CD4-positive, alpha-beta T cell treated with Interleukin-4 for 4 hours (primary cell): Measurements from ENCODE around the gene SCAPER.

ENCODE experiments used
- DNase-seq: peaks from one replicate; pipeline ENCODE4 v3.0.0-alpha.2; 2020

Gene SCAPER

GRCh38 chr15:76386926-76387325 is 518.2 kb downstream of the SCAPER start:
- DNase-seq: no peak

- no peak for DNase-seq
Measured at GRCh38 chr15:76386178-76386577, 519.0 kb downstream of the SCAPER start.

DNA sequence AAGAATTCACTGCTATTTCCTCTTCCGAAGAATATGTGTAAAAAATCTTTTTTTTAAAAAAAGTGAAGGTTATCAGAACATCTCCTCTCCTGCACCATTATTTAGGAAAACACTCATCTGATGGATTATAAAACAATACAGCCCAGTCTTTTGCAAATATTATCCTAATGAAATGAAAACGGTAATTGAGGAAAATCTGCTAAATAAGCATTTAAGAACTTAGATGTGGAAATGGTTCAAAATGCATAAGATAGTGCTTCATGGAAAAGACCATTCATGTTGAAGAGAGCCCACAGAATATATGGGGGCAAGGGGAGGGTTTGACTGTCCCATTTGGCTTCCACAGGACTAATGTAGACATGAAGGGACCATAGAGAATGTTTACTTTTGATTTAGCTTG is 520.7 kb downstream of the SCAPER start:
- no peak for DNase-seq

DNA sequence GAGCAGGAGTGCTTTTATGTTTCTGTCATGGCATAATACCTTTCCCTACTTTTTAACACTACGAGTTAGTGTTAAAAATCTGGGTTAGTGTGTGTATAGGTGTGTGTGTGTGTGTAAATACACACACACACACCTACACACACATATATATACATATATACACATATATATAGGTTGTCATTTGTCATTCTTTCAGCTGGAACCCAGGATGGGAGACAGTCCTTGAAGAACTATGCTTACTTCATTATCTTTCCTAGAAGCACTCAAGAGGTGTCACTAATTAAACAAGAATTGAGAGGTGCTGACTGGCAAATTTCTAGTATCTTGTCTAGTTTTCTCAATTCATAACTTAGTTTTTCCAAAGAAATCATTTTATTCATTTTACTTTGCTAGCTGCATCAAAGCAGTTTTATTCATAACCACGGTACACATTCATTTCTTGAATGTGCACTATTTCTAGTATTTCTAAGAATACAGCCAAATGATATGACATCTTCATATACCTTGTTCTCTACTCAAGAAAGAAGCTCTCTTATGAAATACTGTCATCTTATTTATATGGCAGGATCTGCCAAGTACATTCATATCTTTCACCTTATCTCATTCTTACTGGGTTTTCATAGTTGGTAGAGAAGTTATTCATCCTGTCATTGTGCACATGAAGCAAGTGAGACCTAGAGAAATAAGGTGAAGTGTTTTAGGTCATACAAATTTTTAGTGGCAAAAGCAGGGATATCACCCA is 522.0 kb downstream of the SCAPER start:
- no peak for DNase-seq

DNA sequence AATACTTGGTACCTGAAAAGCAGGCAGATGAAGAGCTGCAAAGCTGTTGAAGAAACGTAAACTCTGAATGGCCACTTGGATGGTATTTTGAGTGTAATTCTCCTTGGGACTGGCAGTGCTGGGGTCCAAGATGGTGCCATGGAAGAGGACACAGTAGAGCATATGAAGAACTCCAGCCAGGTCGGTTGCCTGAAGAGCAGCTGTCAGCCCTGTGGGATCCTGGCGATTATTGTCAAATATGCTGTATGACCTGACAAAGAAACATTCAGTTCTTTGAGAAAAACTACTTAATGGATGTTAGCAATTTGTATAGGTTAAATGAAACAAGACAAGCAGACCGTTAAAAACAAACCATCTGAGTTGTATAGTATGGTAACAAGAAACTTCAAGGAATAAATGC is 523.8 kb downstream of the SCAPER start:
- no peak for DNase-seq

DNA sequence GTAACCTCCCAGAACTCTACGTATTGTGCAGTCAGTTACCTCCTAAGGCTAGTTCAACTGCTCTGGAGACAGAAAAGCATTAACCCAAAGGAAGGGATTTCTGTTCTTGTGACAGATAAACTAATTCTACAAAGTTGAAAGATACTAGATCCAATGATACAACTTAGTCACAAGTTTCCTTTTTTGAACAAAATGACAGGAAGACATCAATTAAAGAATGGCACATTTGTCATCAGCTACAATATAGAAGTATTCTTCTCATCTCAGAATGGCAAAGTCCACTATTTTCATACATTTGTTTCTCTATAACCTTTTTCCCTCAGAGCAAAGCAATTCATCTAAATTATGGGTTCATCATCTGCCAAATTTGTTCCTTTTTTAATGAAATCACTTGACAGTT is 524.9 kb downstream of the SCAPER start:
- DNase-seq: no peak

- no peak for DNase-seq
Measured at GRCh38 chr15:76378691-76379090, 526.4 kb downstream of the SCAPER start.

- no peak for DNase-seq
Measured at GRCh38 chr15:76377751-76378150, 527.4 kb downstream of the SCAPER start.

DNA sequence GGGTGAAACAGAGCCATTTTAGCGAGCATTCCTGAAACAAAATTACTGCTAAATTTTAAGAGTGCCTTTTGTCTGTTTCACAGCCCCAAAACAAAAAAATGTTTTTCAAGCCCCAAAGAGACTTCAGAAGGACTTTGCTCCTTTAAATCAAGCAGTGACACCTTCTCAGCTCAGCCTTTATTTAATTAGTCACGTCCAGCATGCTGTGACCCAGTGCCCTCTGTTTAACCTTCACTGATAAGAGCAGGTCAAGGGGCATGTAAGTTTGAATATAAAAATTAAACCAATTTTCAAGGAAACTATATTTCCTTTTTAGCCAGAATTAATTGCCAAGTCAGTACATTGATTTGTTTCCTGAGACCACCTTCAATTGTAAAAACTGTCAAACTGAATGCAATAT is 527.9 kb downstream of the SCAPER start:
- no peak for DNase-seq

GRCh38 chr15:76376816-76377215 is 528.3 kb downstream of the SCAPER start:
- no peak for DNase-seq

DNA sequence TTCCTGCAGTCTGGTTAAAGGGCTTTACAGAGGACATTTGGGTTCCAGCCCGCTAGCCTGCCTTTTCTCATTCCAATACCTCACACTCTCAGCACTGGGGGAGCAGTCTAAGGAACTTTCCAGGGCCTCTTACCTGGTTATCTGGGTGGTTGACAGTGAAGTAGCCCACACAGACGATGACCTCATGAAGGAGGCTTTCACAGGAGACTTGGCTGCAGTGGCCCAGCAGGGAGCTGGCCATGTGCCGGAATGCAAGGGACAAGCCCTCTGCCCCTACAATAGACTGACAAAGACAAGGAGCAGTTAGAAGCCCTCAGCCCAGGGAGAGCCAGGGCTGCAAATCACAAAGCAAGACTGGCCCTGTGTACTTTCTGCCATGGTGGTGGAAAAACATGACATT is 529.1 kb downstream of the SCAPER start:
- no peak for DNase-seq

DNA sequence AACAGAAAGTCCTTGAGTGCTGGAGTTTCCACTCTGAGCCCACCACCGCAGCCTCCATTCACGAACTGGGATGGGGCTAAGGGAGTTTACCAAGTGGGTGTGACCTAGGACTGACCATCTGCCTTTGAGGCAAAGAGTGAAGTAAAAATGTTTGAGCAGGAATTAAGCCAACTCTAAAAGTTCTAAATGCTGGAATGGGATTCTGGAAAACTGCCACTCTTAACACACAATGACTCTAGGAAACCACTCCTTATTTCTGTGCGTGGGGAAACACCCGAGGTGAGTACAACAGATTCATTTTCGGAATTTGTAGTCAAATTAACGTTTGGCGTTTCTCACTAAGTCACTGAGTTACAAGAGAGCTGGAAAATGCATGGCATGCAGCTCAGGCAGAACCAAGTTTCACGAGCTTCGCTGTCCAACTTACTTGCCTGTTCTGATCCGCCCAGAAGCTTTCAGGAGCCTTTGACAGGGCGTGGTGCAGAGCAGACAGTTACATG is 537.0 kb downstream of the SCAPER start:
- no peak for DNase-seq

DNA sequence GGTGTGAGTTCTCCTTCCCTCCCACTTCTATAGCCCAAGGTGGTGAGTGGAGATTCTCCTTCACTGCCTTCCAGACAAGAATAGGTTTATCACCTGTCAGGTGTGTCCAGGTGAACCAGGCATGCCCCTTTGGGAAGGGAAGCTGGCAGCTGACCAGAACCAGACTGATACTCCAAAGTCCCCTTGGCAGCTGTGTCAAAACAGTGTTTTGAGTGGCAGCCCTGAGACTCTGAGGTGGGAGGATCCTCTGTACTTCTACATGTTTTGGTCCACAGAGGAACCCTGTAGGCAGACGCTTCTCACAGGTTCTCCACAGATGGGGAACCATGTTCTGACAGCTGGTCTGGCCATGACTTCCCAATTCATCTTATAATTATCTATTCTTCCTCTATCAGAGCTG is 538.4 kb downstream of the SCAPER start:
- DNase-seq: no peak

- no peak for DNase-seq
Measured at GRCh38 chr15:76363251-76363650, 541.9 kb downstream of the SCAPER start.

GRCh38 chr15:76360416-76360815 is 544.7 kb downstream of the SCAPER start:
- no peak for DNase-seq

- no peak for DNase-seq
Measured at GRCh38 chr15:76359152-76359551, 546.0 kb downstream of the SCAPER start.

- DNase-seq: no peak
Measured at GRCh38 chr15:76358453-76358852, 546.7 kb downstream of the SCAPER start.

DNA sequence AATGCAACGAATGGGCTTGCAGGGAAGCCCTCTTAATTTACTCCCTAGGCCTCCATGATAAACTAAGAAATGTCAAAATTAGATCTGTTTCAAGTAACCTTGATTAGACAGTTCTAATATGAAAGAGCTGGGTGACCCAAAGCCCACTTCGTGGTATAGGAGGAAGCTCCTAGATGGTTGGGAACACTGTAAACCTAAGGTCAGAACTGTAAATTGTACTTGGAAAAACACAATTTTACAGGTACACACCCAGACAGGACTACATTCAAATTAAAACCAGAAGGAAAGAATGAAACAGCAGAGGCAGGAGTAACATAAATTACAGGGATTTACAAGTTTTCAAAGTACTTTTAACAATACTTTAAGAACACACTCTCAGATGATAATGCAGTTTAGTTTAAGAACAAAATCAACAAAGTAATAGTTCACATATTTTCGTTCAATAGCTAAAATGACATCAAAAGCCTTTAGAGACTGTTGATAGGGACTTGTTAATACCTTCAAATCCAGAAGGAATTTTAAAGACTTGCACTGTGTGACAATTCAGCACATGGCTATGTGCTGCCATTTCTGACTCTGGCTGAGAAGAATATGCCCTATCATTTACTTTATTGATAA is 550.2 kb downstream of the SCAPER start:
- DNase-seq: no peak

DNA sequence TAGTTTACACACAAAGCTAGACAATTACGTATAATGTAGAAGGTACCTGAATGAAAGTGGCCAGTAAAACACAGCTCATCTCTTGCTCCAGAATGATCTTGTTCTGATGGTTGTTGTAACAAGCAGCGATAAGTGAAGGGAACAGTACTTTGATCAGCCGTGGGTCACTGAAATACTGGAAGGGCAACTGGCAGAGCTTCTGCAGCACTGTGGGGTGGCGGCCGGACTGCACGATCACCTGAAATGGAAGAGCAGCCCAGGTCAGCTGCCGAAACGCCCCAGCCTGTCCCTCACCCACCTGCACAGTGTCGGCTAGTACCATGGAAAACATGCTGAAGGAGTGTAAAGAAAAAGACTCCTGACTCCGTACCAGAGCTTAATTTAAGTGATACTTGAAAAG is 551.2 kb downstream of the SCAPER start:
- DNase-seq: no peak

DNA sequence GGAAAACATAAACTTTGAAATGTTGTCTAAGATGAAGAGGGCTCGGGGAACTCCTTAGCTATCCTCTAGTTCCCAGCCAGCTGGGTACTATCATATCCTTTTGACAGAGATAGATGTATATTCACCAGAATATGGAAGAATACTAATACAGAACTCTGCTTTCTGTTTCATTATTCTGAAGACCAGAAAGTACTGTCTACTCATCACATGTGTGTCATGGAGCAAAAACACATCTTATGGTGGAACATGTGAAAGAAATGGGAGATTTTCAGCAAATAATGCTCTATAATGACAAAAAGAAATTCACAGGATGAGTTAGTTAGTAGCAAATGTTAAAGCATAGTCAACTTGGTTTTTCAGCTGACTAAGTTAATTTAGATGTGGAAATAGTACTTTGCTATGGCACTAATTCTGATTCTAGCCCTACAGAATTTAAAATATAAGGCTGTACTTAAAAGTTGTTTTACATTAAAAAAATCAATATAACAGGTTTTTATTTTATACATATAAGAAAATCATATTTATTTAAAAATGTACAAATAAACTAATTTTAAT is 552.0 kb downstream of the SCAPER start:
- DNase-seq: no peak

GRCh38 chr15:76349301-76350070 is 555.7 kb downstream of the SCAPER start:
- no peak for DNase-seq

GRCh38 chr15:76347482-76348055 is 557.6 kb downstream of the SCAPER start:
- no peak for DNase-seq
